Activated naive CD8-positive, alpha-beta T cell treated with anti-CD3 and anti-CD28 coated beads, Interleukin-2, amount 50 U/mL, for 24 hours (primary cell): ENCODE results near the gene ARAP1.
A peak's percentile ranks its signal among the peaks of the same experiment; 100 is the strongest.

Experiments
- ATAC-seq: fragments of 150-1000 bp; cut with Tn5 transposase; one replicate; pipeline ENCODE4 v1.10.0; 2021
- DNase-seq: peaks from one replicate; pipeline ENCODE4 v3.0.0; 2021
- H3K27ac Mint-ChIP-seq: one replicate; pipeline ENCODE4 v1.8.0; 2021; ENCODE audit warnings: mild to moderate bottlenecking, mixed read lengths
- H3K27me3 Mint-ChIP-seq: one replicate; pipeline ENCODE4 v1.8.0; 2021; ENCODE audit warnings: mixed read lengths
- H3K36me3 Mint-ChIP-seq: one replicate; pipeline ENCODE4 v1.8.0; 2021; ENCODE audit warnings: low read depth, mixed read lengths
- H3K4me1 Mint-ChIP-seq: one replicate; pipeline ENCODE4 v1.8.0; 2021; ENCODE audit warnings: mixed read lengths
- H3K4me3 Mint-ChIP-seq: one replicate; pipeline ENCODE4 v1.8.0; 2021; ENCODE audit warnings: mild to moderate bottlenecking, moderate library complexity, mixed read lengths
- H3K9me3 Mint-ChIP-seq: one replicate; pipeline ENCODE4 v1.8.0; 2021; ENCODE audit warnings: mixed read lengths

The ARAP1 gene

GRCh38 chr11:72735495-72736027, 16.6 kb downstream of the ARAP1 start:
- no peak overlapping the region for H3K27ac Mint-ChIP-seq
- ATAC-seq (no peak), DNase-seq (no peak)
- H3K9me3 Mint-ChIP-seq = no peaks in the 10 kb centered on the region
- H3K27me3 Mint-ChIP-seq = no peaks in the 10 kb centered on the region
- H3K4me3 Mint-ChIP-seq = no peak overlapping the region
- H3K4me1 Mint-ChIP-seq = peaks cover 49% of the 10 kb centered on the region
- peaks cover 13% of the 10 kb centered on the region for H3K36me3 Mint-ChIP-seq

GRCh38 chr11:72732329-72732728, 19.9 kb downstream of the ARAP1 start:
- peaks cover 12% of the 10 kb centered on the region for H3K36me3 Mint-ChIP-seq
- no peak overlapping the region for H3K4me3 Mint-ChIP-seq
- peaks cover 21% of the 10 kb centered on the region for H3K4me1 Mint-ChIP-seq
- H3K9me3 Mint-ChIP-seq = no peaks in the 10 kb centered on the region
- H3K27me3 Mint-ChIP-seq = no peaks in the 10 kb centered on the region
- H3K27ac Mint-ChIP-seq = no peak overlapping the region
- no peak for ATAC-seq
- DNase-seq = no peak

- H3K4me3 Mint-ChIP-seq = no peak overlapping the region
- peaks cover 6% of the 10 kb centered on the region for H3K4me1 Mint-ChIP-seq
- peaks cover 9% of the 10 kb centered on the region for H3K36me3 Mint-ChIP-seq
- no peaks in the 10 kb centered on the region for H3K9me3 Mint-ChIP-seq
- ATAC-seq (no peak), DNase-seq (no peak)
- no peaks in the 10 kb centered on the region for H3K27me3 Mint-ChIP-seq
- H3K27ac Mint-ChIP-seq = no peak overlapping the region
Observed at GRCh38 chr11:72730737-72731136, 21.5 kb downstream of the ARAP1 start.

GRCh38 chr11:72730243-72730642, 22.0 kb downstream of the ARAP1 start:
- no peak overlapping the region for H3K4me3 Mint-ChIP-seq
- no peak overlapping the region for H3K27ac Mint-ChIP-seq

GRCh38 chr11:72727521-72727920, 24.7 kb downstream of the ARAP1 start:
- peaks cover 16% of the 10 kb centered on the region for H3K4me1 Mint-ChIP-seq
- no peak overlapping the region for H3K4me3 Mint-ChIP-seq
- no peak for ATAC-seq
- H3K36me3 Mint-ChIP-seq = peaks cover 9% of the 10 kb centered on the region
- H3K27ac Mint-ChIP-seq = no peak overlapping the region
- no peak for DNase-seq
- H3K9me3 Mint-ChIP-seq = no peaks in the 10 kb centered on the region
- no peaks in the 10 kb centered on the region for H3K27me3 Mint-ChIP-seq

More at GRCh38 chr11:72730243-72730642, 22.0 kb downstream of the ARAP1 start:
- H3K36me3 Mint-ChIP-seq = peaks cover 9% of the 10 kb centered on the region
- H3K27me3 Mint-ChIP-seq = no peaks in the 10 kb centered on the region
- H3K9me3 Mint-ChIP-seq = no peaks in the 10 kb centered on the region
- DNase-seq (no peak), ATAC-seq (no peak)
- H3K4me1 Mint-ChIP-seq = peaks cover 7% of the 10 kb centered on the region

- Mint-ChIP-seq H3K9me3 (no peaks in the 10 kb centered on the region), H3K27ac (no peak overlapping the region), H3K4me1 (peaks cover 24% of the 10 kb centered on the region), H3K27me3 (no peaks in the 10 kb centered on the region), H3K36me3 (peaks cover 12% of the 10 kb centered on the region), H3K4me3 (no peak overlapping the region)
- DNase-seq = no peak
- no peak for ATAC-seq
Observed at GRCh38 chr11:72726266-72727220, 25.7 kb downstream of the ARAP1 start.

- no peaks in the 10 kb centered on the region for H3K9me3 Mint-ChIP-seq
- ATAC-seq = no peak
- no peak for DNase-seq
- H3K4me1 Mint-ChIP-seq = peaks cover 33% of the 10 kb centered on the region
- no peak overlapping the region for H3K27ac Mint-ChIP-seq
- H3K27me3 Mint-ChIP-seq = no peaks in the 10 kb centered on the region
- H3K36me3 Mint-ChIP-seq = peaks cover 4% of the 10 kb centered on the region
- H3K4me3 Mint-ChIP-seq = no peak overlapping the region
Observed at GRCh38 chr11:72725724-72726028, 26.5 kb downstream of the ARAP1 start.

- H3K9me3 Mint-ChIP-seq = no peaks in the 10 kb centered on the region
- peaks cover 3% of the 10 kb centered on the region for H3K36me3 Mint-ChIP-seq
- H3K4me3 Mint-ChIP-seq = no peak overlapping the region
- no peaks in the 10 kb centered on the region for H3K27me3 Mint-ChIP-seq
- peak overlapping the region; percentile 38 for H3K27ac Mint-ChIP-seq
- ATAC-seq (no peak), DNase-seq (peak; percentile 80)
- peaks cover 39% of the 10 kb centered on the region for H3K4me1 Mint-ChIP-seq
Observed at GRCh38 chr11:72724851-72725723, 27.1 kb downstream of the ARAP1 start.

- Mint-ChIP-seq H3K4me3 (no peak overlapping the region), H3K27ac (no peak overlapping the region), H3K9me3 (no peaks in the 10 kb centered on the region), H3K4me1 (peaks cover 46% of the 10 kb centered on the region), H3K27me3 (no peaks in the 10 kb centered on the region), H3K36me3 (peaks cover 3% of the 10 kb centered on the region)
- ATAC-seq = no peak
- no peak for DNase-seq
Observed at GRCh38 chr11:72724021-72724551, 28.1 kb downstream of the ARAP1 start.

GRCh38 chr11:72723508-72723907, 28.7 kb downstream of the ARAP1 start:
- H3K4me3 Mint-ChIP-seq = no peak overlapping the region
- no peaks in the 10 kb centered on the region for H3K9me3 Mint-ChIP-seq
- H3K4me1 Mint-ChIP-seq = peaks cover 52% of the 10 kb centered on the region
- DNase-seq (no peak), ATAC-seq (no peak)
- no peak overlapping the region for H3K27ac Mint-ChIP-seq
- peaks cover 3% of the 10 kb centered on the region for H3K36me3 Mint-ChIP-seq
- H3K27me3 Mint-ChIP-seq = no peaks in the 10 kb centered on the region

- H3K36me3 Mint-ChIP-seq = peaks cover 3% of the 10 kb centered on the region
- DNase-seq (peak; percentile 82), ATAC-seq (peak; percentile 90)
- H3K4me3 Mint-ChIP-seq = peak overlapping the region; percentile 100
- H3K27me3 Mint-ChIP-seq = no peaks in the 10 kb centered on the region
- H3K27ac Mint-ChIP-seq = peak overlapping the region; percentile 96
- H3K9me3 Mint-ChIP-seq = no peaks in the 10 kb centered on the region
- peaks cover 55% of the 10 kb centered on the region for H3K4me1 Mint-ChIP-seq
Observed at GRCh38 chr11:72722050-72722748, 30.0 kb downstream of the ARAP1 start.

- ATAC-seq (peak; percentile 13), DNase-seq (peak; percentile 46)
- H3K36me3 Mint-ChIP-seq = peaks cover 3% of the 10 kb centered on the region
- peaks cover 58% of the 10 kb centered on the region for H3K4me1 Mint-ChIP-seq
- no peaks in the 10 kb centered on the region for H3K27me3 Mint-ChIP-seq
- H3K27ac Mint-ChIP-seq = peak overlapping the region; percentile 96
- H3K9me3 Mint-ChIP-seq = no peaks in the 10 kb centered on the region
- H3K4me3 Mint-ChIP-seq = peak overlapping the region; percentile 100
Observed at GRCh38 chr11:72721689-72722049, 30.5 kb downstream of the ARAP1 start.

GRCh38 chr11:72721276-72721675, 30.9 kb downstream of the ARAP1 start:
- H3K4me3 Mint-ChIP-seq = peak overlapping the region; percentile 100
- DNase-seq = no peak
- peaks cover 3% of the 10 kb centered on the region for H3K36me3 Mint-ChIP-seq
- H3K9me3 Mint-ChIP-seq = no peaks in the 10 kb centered on the region
- H3K27me3 Mint-ChIP-seq = no peaks in the 10 kb centered on the region
- peak overlapping the region; percentile 96 for H3K27ac Mint-ChIP-seq
- ATAC-seq = no peak
- H3K4me1 Mint-ChIP-seq = peaks cover 58% of the 10 kb centered on the region

- Mint-ChIP-seq H3K27ac (peak overlapping the region; percentile 96), H3K9me3 (no peaks in the 10 kb centered on the region), H3K4me1 (peaks cover 58% of the 10 kb centered on the region), H3K27me3 (no peaks in the 10 kb centered on the region), H3K36me3 (peaks cover 3% of the 10 kb centered on the region), H3K4me3 (peak overlapping the region; percentile 100)
- ATAC-seq = no peak
- no peak for DNase-seq
Observed at GRCh38 chr11:72720784-72721183, 31.4 kb downstream of the ARAP1 start.
